ENCODE results near the gene OXGR1. TPM values are rescaled to one million over a fixed set of nuclear protein-coding genes. Genes with fewer than 3 reads are reported as not detected.

OXGR1 gene
- total RNA-seq, 2 experiments from 2014 or later: not detected

GRCh38 chr13:97018029-97018819, 23.9 kb upstream of the OXGR1 start:
- H3K9me3 Mint-ChIP-seq: no peaks in the 10 kb centered on the region
- CTCF ChIA-PET: interaction anchor here (0.9 to 2.3 kb wide), 8 partner anchors 9 to 416 kb away, joined by 3 to 6 read pairs (median 4); partner anchors contain the start of gene RAP2A
- no peaks in the 10 kb centered on the region for H3K36me3 Mint-ChIP-seq (ENCODE audit: low read depth)

GRCh38 chr13:97017322-97017721, 23.0 kb upstream of the OXGR1 start:
- CTCF ChIA-PET: interaction anchor here (1.4 to 2.3 kb wide), 3 partner anchors 17 to 416 kb away, joined by 3 to 5 read pairs (median 5); partner anchors contain the start of gene RAP2A
- POLR2A ChIA-PET: no interaction called here
- H3K36me3 Mint-ChIP-seq (ENCODE audit: low read depth): no peaks in the 10 kb centered on the region
- peaks cover 42% of the 10 kb centered on the region for H3K27me3 Mint-ChIP-seq
- no peak overlapping the region for H3K27ac Mint-ChIP-seq
- no peaks in the 10 kb centered on the region for H3K9me3 Mint-ChIP-seq
- no peak overlapping the region for H3K4me3 Mint-ChIP-seq
- H3K4me1 Mint-ChIP-seq: peaks cover 4% of the 10 kb centered on the region
- no peak for DNase-seq

More at GRCh38 chr13:97018029-97018819, 23.9 kb upstream of the OXGR1 start:
- peak; percentile 29 for DNase-seq
- Mint-ChIP-seq H3K27ac (no peak overlapping the region), H3K27me3 (peaks cover 38% of the 10 kb centered on the region), H3K4me3 (no peak overlapping the region), H3K4me1 (peaks cover 4% of the 10 kb centered on the region)
- POLR2A ChIA-PET: interaction anchor here (1.1 kb wide), 1 partner anchor 781 kb away, joined by 4 read pairs; no protein-coding TSS in a partner anchor

- Mint-ChIP-seq H3K4me1 (peaks cover 4% of the 10 kb centered on the region), H3K9me3 (no peaks in the 10 kb centered on the region), H3K4me3 (no peak overlapping the region), H3K27ac (no peak overlapping the region), H3K27me3 (peaks cover 44% of the 10 kb centered on the region), H3K36me3 (ENCODE audit: low read depth) (no peaks in the 10 kb centered on the region)
- no peak for DNase-seq
- CTCF ChIA-PET: no interaction called here
- POLR2A ChIA-PET: no interaction called here
These were observed 21.5 kb upstream of the OXGR1 start for GRCh38 chr13:97015661-97016350.

- no peak overlapping the region for H3K27ac Mint-ChIP-seq
- CTCF ChIA-PET: no interaction called here
These were observed 18.2 kb upstream of the OXGR1 start for GRCh38 chr13:97012251-97013048.

GRCh38 chr13:97011446-97012131, 17.3 kb upstream of the OXGR1 start:
- Mint-ChIP-seq H3K9me3 (no peaks in the 10 kb centered on the region), H3K4me3 (no peak overlapping the region), H3K36me3 (ENCODE audit: low read depth) (no peaks in the 10 kb centered on the region), H3K27me3 (peaks cover 32% of the 10 kb centered on the region), H3K4me1 (peaks cover 4% of the 10 kb centered on the region), H3K27ac (no peak overlapping the region)
- POLR2A ChIA-PET: no interaction called here
- DNase-seq: no peak
- CTCF ChIA-PET: no interaction called here

More at GRCh38 chr13:97012251-97013048, 18.2 kb upstream of the OXGR1 start:
- no peak overlapping the region for H3K4me3 Mint-ChIP-seq
- POLR2A ChIA-PET: no interaction called here
- no peaks in the 10 kb centered on the region for H3K36me3 Mint-ChIP-seq (ENCODE audit: low read depth)
- H3K4me1 Mint-ChIP-seq: peaks cover 4% of the 10 kb centered on the region
- no peak for DNase-seq
- H3K27me3 Mint-ChIP-seq: peaks cover 32% of the 10 kb centered on the region
- no peaks in the 10 kb centered on the region for H3K9me3 Mint-ChIP-seq

- CTCF ChIA-PET: interaction anchor here (1.4 kb wide), 1 partner anchor 9 kb away, joined by 5 read pairs; no protein-coding TSS in a partner anchor
- DNase-seq: no peak
- no peaks in the 10 kb centered on the region for H3K9me3 Mint-ChIP-seq
- peaks cover 16% of the 10 kb centered on the region for H3K27me3 Mint-ChIP-seq
- H3K27ac Mint-ChIP-seq: no peak overlapping the region
- H3K4me1 Mint-ChIP-seq: no peaks in the 10 kb centered on the region
- H3K4me3 Mint-ChIP-seq: no peak overlapping the region
- no peaks in the 10 kb centered on the region for H3K36me3 Mint-ChIP-seq (ENCODE audit: low read depth)
- POLR2A ChIA-PET: no interaction called here
These were observed 14.4 kb upstream of the OXGR1 start for GRCh38 chr13:97008643-97009042.

- H3K4me3 Mint-ChIP-seq: no peak overlapping the region
- ChIA-PET POLR2A (no interaction called here), CTCF (no interaction called here)
- H3K4me1 Mint-ChIP-seq: no peaks in the 10 kb centered on the region
- no peaks in the 10 kb centered on the region for H3K9me3 Mint-ChIP-seq
- H3K27ac Mint-ChIP-seq: no peak overlapping the region
- no peaks in the 10 kb centered on the region for H3K36me3 Mint-ChIP-seq (ENCODE audit: low read depth)
- peaks cover 18% of the 10 kb centered on the region for H3K27me3 Mint-ChIP-seq
- DNase-seq: no peak
These were observed 11.5 kb upstream of the OXGR1 start for GRCh38 chr13:97005625-97006262.

- no peaks in the 10 kb centered on the region for H3K36me3 Mint-ChIP-seq (ENCODE audit: low read depth)
- no peak overlapping the region for H3K4me3 Mint-ChIP-seq
- no peaks in the 10 kb centered on the region for H3K4me1 Mint-ChIP-seq
These were observed 10.6 kb upstream of the OXGR1 start for GRCh38 chr13:97004886-97005285.

GRCh38 chr13:97004096-97004876, 10.0 kb upstream of the OXGR1 start:
- Mint-ChIP-seq H3K4me1 (no peaks in the 10 kb centered on the region), H3K4me3 (no peak overlapping the region), H3K9me3 (no peaks in the 10 kb centered on the region), H3K36me3 (ENCODE audit: low read depth) (no peaks in the 10 kb centered on the region), H3K27ac (no peak overlapping the region), H3K27me3 (peaks cover 20% of the 10 kb centered on the region)
- ChIA-PET CTCF (no interaction called here), POLR2A (no interaction called here)
- DNase-seq: no peak

More at GRCh38 chr13:97004886-97005285, 10.6 kb upstream of the OXGR1 start:
- ChIA-PET POLR2A (no interaction called here), CTCF (no interaction called here)
- no peaks in the 10 kb centered on the region for H3K9me3 Mint-ChIP-seq
- peaks cover 20% of the 10 kb centered on the region for H3K27me3 Mint-ChIP-seq
- H3K27ac Mint-ChIP-seq: no peak overlapping the region
- DNase-seq: no peak

GRCh38 chr13:97003071-97003470, 8.8 kb upstream of the OXGR1 start:
- POLR2A ChIA-PET: no interaction called here

GRCh38 chr13:97002581-97002980, 8.3 kb upstream of the OXGR1 start:
- H3K9me3 Mint-ChIP-seq: no peaks in the 10 kb centered on the region
- ChIA-PET CTCF (no interaction called here), POLR2A (no interaction called here)
- no peaks in the 10 kb centered on the region for H3K4me1 Mint-ChIP-seq
- no peaks in the 10 kb centered on the region for H3K36me3 Mint-ChIP-seq (ENCODE audit: low read depth)
- H3K27me3 Mint-ChIP-seq: peaks cover 19% of the 10 kb centered on the region
- H3K27ac Mint-ChIP-seq: no peak overlapping the region
- DNase-seq: no peak
- H3K4me3 Mint-ChIP-seq: no peak overlapping the region

More at GRCh38 chr13:97003071-97003470, 8.8 kb upstream of the OXGR1 start:
- H3K27me3 Mint-ChIP-seq: peaks cover 18% of the 10 kb centered on the region
- H3K4me1 Mint-ChIP-seq: no peaks in the 10 kb centered on the region
- no peak for DNase-seq
- CTCF ChIA-PET: no interaction called here
- H3K9me3 Mint-ChIP-seq: no peaks in the 10 kb centered on the region
- no peaks in the 10 kb centered on the region for H3K36me3 Mint-ChIP-seq (ENCODE audit: low read depth)
- H3K4me3 Mint-ChIP-seq: no peak overlapping the region
- no peak overlapping the region for H3K27ac Mint-ChIP-seq

GRCh38 chr13:97001636-97002035, 7.4 kb upstream of the OXGR1 start:
- ChIA-PET POLR2A (no interaction called here), CTCF (no interaction called here)
- H3K4me3 Mint-ChIP-seq: no peak overlapping the region
- DNase-seq: no peak
- peaks cover 24% of the 10 kb centered on the region for H3K27me3 Mint-ChIP-seq
- no peaks in the 10 kb centered on the region for H3K9me3 Mint-ChIP-seq
- H3K27ac Mint-ChIP-seq: no peak overlapping the region
- no peaks in the 10 kb centered on the region for H3K4me1 Mint-ChIP-seq
- no peaks in the 10 kb centered on the region for H3K36me3 Mint-ChIP-seq (ENCODE audit: low read depth)

Measured in activated CD4-positive, alpha-beta memory T cell treated with anti-CD3 and anti-CD28 coated beads, Interleukin-2, amount 10 ng/mL, durations not matched to agents 7 days and 5 days (primary cell).